ENCODE measurements around the gene SERPINA1.

DNA sequence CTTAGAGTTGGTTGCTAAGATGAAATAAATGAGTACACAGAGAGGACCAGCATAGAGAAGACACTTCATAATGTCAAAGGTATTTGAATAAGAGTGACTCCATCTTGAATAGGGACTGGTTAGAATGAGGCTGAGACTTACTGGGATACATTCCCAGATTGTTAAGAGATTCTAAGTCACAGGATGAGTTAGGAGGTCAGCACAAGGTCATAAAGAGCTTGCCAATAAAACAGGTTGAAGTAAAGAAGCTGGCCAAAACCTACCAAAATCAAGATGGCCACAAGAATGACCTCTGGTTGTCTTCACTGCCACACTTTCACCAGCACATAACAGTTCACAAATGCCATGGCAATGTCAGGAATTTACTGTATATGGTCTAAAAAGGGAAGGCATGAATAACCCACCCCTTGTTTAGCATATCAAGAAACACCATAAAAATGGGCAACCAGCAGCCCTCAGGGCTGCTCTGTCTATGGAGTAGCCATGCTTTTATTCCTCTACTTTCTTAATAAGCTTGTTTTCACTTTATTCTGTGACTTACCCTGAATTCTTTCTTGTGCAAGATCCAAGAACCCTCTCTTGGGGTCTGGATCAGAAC is 8.3 kb upstream of the SERPINA1 start:
- no peak for TF ChIP-seq POLR2AphosphoS5 (IDR thresholded peaks at IDR 0.05; ENCODE audit: insufficient read depth in 1 of 2, low read depth in 1 of 2)
- TF ChIP-seq, protein P1, sequence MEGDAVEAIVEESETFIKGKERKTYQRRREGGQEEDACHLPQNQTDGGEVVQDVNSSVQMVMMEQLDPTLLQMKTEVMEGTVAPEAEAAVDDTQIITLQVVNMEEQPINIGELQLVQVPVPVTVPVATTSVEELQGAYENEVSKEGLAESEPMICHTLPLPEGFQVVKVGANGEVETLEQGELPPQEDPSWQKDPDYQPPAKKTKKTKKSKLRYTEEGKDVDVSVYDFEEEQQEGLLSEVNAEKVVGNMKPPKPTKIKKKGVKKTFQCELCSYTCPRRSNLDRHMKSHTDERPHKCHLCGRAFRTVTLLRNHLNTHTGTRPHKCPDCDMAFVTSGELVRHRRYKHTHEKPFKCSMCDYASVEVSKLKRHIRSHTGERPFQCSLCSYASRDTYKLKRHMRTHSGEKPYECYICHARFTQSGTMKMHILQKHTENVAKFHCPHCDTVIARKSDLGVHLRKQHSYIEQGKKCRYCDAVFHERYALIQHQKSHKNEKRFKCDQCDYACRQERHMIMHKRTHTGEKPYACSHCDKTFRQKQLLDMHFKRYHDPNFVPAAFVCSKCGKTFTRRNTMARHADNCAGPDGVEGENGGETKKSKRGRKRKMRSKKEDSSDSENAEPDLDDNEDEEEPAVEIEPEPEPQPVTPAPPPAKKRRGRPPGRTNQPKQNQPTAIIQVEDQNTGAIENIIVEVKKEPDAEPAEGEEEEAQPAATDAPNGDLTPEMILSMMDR (IDR thresholded peaks at IDR 0.05), result no peak
- no peak for TF ChIP-seq POLR2A (IDR thresholded peaks at IDR 0.05)

Data from vagina (tissue), 2 donors.